Ishikawa (cell line): ENCODE measurements around the gene SCD5.
A peak's percentile ranks its signal among the peaks of the same experiment; 100 is the strongest.

Experiments
- EP300 ChIP-seq: IDR thresholded peaks from 2 replicates; pipeline ENCODE4 v1.6.1; 2012; ENCODE audit warnings: borderline replicate concordance
- MAX ChIP-seq: IDR thresholded peaks from 2 replicates; pipeline ENCODE4 v1.6.1; 2012
- NFIC ChIP-seq: IDR thresholded peaks from 2 replicates; pipeline ENCODE4 v1.6.1; 2012
- RAD21 ChIP-seq: IDR thresholded peaks from 2 replicates; pipeline ENCODE4 v1.6.1; 2012; ENCODE audit warnings: low read depth
- REST ChIP-seq: IDR thresholded peaks from 2 replicates; pipeline ENCODE4 v1.6.1; 2012; ENCODE audit warnings: low read depth, mild to moderate bottlenecking
- TAF1 ChIP-seq: IDR thresholded peaks from 2 replicates; pipeline ENCODE4 v1.6.1; 2012; ENCODE audit warnings: low read depth, mild to moderate bottlenecking
- TCF12 ChIP-seq: IDR thresholded peaks from 2 replicates; pipeline ENCODE4 v1.6.1; 2012; ENCODE audit warnings: low read depth
- USF1 ChIP-seq: IDR thresholded peaks from 2 replicates; pipeline ENCODE4 v1.6.1; 2012
- YY1 ChIP-seq: IDR thresholded peaks from 2 replicates; pipeline ENCODE4 v1.6.1; 2012; ENCODE audit warnings: low read depth

GRCh38 chr4:82754513-82755165 is 44.0 kb downstream of the SCD5 start:
- no peak for TF ChIP-seq MAX
- TF ChIP-seq USF1, result no peak
- TF ChIP-seq NFIC, result no peak
- TF ChIP-seq RAD21, result no peak
- peak; percentile 59 for TF ChIP-seq REST
- TF ChIP-seq YY1, result no peak
- TF ChIP-seq TAF1, result no peak
- TF ChIP-seq EP300, result no peak
- no peak for TF ChIP-seq TCF12
